ENCODE data around the gene CDH23. TPM values are rescaled to one million over a fixed set of nuclear protein-coding genes. Genes with fewer than 3 reads are reported as not detected.

CDH23 gene
- total and polyA plus RNA-seq, 9 of the 15 experiments (the other 6 are each of a cell fraction or from before 2014, with no cell fraction given) = 0.18 to 1.2 (median 0.47) TPM

DNA sequence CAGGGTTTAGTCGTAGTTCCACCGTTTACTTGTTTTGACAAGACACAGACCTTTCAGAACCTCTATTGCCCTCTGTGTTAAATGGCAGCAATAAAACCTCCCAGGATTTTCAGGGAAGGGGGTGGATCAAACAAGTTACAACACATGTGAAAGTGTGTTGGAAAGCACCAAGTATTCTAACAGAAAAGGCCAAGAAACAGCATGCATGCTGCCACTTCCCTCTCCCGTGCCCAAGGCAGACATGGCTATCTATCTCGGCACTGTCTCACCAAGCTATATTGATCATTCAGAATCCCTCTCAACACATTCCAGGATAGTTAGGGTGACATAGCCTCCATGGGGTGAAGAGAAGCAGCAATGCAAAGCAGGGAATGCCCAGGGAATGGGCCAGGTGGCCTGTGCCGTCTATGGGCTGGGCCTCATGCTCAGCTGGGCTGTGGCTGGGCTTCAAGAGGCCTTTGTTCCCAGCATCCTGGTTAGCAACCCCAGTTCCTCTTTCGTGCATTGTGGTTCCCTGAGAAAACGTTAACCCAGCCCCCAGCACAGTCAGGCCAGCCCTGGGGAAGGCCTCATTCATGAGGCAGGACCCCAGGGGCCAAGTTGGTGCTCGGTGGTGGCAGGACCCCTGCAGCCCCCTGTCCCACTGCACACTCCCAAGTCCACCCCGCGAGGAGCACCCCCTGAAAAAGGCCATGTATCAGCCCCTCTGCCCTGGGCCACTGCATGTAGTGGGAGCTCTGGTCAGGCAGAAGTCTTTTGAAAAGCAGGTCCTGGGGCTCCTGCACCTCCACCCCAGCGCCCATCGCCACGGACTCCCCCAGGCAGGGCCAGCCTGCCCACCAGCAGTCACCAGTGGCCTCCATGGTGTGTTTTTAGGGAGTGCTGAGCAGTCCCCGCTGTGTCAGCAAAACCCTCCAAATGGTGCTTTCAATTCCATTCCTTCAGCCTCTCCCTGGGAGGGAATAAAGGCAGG is 351.1 kb downstream of the CDH23 start (continued):
- TF ChIP-seq, protein P1, sequence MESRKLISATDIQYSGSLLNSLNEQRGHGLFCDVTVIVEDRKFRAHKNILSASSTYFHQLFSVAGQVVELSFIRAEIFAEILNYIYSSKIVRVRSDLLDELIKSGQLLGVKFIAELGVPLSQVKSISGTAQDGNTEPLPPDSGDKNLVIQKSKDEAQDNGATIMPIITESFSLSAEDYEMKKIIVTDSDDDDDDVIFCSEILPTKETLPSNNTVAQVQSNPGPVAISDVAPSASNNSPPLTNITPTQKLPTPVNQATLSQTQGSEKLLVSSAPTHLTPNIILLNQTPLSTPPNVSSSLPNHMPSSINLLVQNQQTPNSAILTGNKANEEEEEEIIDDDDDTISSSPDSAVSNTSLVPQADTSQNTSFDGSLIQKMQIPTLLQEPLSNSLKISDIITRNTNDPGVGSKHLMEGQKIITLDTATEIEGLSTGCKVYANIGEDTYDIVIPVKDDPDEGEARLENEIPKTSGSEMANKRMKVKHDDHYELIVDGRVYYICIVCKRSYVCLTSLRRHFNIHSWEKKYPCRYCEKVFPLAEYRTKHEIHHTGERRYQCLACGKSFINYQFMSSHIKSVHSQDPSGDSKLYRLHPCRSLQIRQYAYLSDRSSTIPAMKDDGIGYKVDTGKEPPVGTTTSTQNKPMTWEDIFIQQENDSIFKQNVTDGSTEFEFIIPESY (CRISPR knock-in tag; IDR thresholded peaks at IDR 0.05) = 0 out of 2 replicates have a peak, but pooled peaks have one; percentile 3
- TF ChIP-seq MEF2A (IDR thresholded peaks at IDR 0.05; ENCODE audit: control insufficient read depth, low read depth, low read length) = no peak
- TF ChIP-seq, protein P2, sequence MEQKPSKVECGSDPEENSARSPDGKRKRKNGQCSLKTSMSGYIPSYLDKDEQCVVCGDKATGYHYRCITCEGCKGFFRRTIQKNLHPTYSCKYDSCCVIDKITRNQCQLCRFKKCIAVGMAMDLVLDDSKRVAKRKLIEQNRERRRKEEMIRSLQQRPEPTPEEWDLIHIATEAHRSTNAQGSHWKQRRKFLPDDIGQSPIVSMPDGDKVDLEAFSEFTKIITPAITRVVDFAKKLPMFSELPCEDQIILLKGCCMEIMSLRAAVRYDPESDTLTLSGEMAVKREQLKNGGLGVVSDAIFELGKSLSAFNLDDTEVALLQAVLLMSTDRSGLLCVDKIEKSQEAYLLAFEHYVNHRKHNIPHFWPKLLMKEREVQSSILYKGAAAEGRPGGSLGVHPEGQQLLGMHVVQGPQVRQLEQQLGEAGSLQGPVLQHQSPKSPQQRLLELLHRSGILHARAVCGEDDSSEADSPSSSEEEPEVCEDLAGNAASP (IDR thresholded peaks at IDR 0.05) = no peak
- no peak for TF ChIP-seq POLR2B (IDR thresholded peaks at IDR 0.05; ENCODE audit: low read depth, partially characterized antibody)
- TF ChIP-seq SRSF3 (IDR thresholded peaks at IDR 0.05; ENCODE audit: insufficient read depth, low read length) = no peak
- TF ChIP-seq ZFP36 (IDR thresholded peaks at IDR 0.05; ENCODE audit: low read depth, low read length, partially characterized antibody) = no peak
- 0 out of 2 replicates have a peak, but pooled peaks have one; percentile 17 for TF ChIP-seq SOX6 (IDR thresholded peaks at IDR 0.05)
- no peak for TF ChIP-seq PTBP1 (IDR thresholded peaks at IDR 0.05; ENCODE audit: low read depth, low read length)
- TF ChIP-seq, protein P3, sequence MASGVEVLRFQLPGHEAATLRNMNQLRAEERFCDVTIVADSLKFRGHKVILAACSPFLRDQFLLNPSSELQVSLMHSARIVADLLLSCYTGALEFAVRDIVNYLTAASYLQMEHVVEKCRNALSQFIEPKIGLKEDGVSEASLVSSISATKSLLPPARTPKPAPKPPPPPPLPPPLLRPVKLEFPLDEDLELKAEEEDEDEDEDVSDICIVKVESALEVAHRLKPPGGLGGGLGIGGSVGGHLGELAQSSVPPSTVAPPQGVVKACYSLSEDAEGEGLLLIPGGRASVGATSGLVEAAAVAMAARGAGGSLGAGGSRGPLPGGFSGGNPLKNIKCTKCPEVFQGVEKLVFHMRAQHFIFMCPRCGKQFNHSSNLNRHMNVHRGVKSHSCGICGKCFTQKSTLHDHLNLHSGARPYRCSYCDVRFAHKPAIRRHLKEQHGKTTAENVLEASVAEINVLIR (CRISPR knock-in tag; IDR thresholded peaks at IDR 0.05) = no peak; the same call in 1 of the 2 replicates
- no peak for TF ChIP-seq HEY1 (CRISPR knock-in tag; IDR thresholded peaks at IDR 0.05; ENCODE audit: borderline replicate concordance)
- TF ChIP-seq ESRRB (CRISPR knock-in tag; IDR thresholded peaks at IDR 0.05; ENCODE audit: borderline replicate concordance) = no peak
- TF ChIP-seq, protein P4, sequence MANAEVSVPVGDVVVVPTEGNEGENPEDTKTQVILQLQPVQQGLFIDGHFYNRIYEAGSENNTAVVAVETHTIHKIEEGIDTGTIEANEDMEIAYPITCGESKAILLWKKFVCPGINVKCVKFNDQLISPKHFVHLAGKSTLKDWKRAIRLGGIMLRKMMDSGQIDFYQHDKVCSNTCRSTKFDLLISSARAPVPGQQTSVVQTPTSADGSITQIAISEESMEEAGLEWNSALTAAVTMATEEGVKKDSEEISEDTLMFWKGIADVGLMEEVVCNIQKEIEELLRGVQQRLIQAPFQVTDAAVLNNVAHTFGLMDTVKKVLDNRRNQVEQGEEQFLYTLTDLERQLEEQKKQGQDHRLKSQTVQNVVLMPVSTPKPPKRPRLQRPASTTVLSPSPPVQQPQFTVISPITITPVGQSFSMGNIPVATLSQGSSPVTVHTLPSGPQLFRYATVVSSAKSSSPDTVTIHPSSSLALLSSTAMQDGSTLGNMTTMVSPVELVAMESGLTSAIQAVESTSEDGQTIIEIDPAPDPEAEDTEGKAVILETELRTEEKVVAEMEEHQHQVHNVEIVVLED (CRISPR knock-in tag; IDR thresholded peaks at IDR 0.05) = peak; percentile 57
- TF ChIP-seq CBX3 (IDR thresholded peaks at IDR 0.05; ENCODE audit: borderline replicate concordance in 1 of 2, low read length in 2 of 2) = no peak
- TF ChIP-seq XRCC4 (IDR thresholded peaks at IDR 0.05; ENCODE audit: extremely low read depth, insufficient read depth, insufficient read length) = no peak
- no peak for TF ChIP-seq SRSF9 (IDR thresholded peaks at IDR 0.05; ENCODE audit: borderline replicate concordance, low read depth, low read length)
- TF ChIP-seq, protein P5, sequence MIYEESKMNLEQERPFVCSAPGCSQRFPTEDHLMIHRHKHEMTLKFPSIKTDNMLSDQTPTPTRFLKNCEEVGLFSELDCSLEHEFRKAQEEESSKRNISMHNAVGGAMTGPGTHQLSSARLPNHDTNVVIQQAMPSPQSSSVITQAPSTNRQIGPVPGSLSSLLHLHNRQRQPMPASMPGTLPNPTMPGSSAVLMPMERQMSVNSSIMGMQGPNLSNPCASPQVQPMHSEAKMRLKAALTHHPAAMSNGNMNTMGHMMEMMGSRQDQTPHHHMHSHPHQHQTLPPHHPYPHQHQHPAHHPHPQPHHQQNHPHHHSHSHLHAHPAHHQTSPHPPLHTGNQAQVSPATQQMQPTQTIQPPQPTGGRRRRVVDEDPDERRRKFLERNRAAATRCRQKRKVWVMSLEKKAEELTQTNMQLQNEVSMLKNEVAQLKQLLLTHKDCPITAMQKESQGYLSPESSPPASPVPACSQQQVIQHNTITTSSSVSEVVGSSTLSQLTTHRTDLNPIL (CRISPR knock-in tag; IDR thresholded peaks at IDR 0.05) = no peak
- no peak for TF ChIP-seq NCOA6 (IDR thresholded peaks at IDR 0.05)
- TF ChIP-seq, protein P6, sequence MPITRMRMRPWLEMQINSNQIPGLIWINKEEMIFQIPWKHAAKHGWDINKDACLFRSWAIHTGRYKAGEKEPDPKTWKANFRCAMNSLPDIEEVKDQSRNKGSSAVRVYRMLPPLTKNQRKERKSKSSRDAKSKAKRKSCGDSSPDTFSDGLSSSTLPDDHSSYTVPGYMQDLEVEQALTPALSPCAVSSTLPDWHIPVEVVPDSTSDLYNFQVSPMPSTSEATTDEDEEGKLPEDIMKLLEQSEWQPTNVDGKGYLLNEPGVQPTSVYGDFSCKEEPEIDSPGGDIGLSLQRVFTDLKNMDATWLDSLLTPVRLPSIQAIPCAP (CRISPR knock-in tag; IDR thresholded peaks at IDR 0.05; ENCODE audit: borderline replicate concordance) = no peak
